22Rv1 (cell line): ENCODE data around the gene FKRP.

ENCODE experiments used
- ZFX ChIP-seq: fragments of 450-650 bp; IDR thresholded peaks from 2 replicates; pipeline ENCODE4 v1.6.1; 2017; ENCODE audit warnings: antibody characterized with exemption, borderline replicate concordance
- TF ChIP-seq, protein P1 (sequence below): fragments of 450-650 bp; IDR thresholded peaks from 2 replicates; pipeline ENCODE4 v1.5.1; 2017; ENCODE audit warnings: mild to moderate bottlenecking

- TF ChIP-seq, protein P1, sequence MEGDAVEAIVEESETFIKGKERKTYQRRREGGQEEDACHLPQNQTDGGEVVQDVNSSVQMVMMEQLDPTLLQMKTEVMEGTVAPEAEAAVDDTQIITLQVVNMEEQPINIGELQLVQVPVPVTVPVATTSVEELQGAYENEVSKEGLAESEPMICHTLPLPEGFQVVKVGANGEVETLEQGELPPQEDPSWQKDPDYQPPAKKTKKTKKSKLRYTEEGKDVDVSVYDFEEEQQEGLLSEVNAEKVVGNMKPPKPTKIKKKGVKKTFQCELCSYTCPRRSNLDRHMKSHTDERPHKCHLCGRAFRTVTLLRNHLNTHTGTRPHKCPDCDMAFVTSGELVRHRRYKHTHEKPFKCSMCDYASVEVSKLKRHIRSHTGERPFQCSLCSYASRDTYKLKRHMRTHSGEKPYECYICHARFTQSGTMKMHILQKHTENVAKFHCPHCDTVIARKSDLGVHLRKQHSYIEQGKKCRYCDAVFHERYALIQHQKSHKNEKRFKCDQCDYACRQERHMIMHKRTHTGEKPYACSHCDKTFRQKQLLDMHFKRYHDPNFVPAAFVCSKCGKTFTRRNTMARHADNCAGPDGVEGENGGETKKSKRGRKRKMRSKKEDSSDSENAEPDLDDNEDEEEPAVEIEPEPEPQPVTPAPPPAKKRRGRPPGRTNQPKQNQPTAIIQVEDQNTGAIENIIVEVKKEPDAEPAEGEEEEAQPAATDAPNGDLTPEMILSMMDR, result no peak
- TF ChIP-seq ZFX, result no peak
Measured at GRCh38 chr19:46717034-46717715, 28.7 kb upstream of the FKRP start, which contains the start of gene PRKD2.
